Testis (tissue), 2 donors: Measurements from ENCODE around the gene APOB.

Source experiments
- POLR2A ChIP-seq: fragments of 450-650 bp; IDR thresholded peaks from one replicate; pipeline ENCODE4 v1.6.1; 2017; ENCODE audit warnings: antibody characterized with exemption, mild to moderate bottlenecking, moderate library complexity
- TF ChIP-seq, protein P1 (sequence below), 3 experiments: fragments of 450-650 bp in 2 of 3; fragments of 200-600 bp in 1 of 3; sonication (generic) in 1 of 3; IDR thresholded peaks; one replicate each; pipeline ENCODE4 v1.5.1; 2016 to 2019; ENCODE audit warnings: antibody characterized with exemption in 3 of 3, mild to moderate bottlenecking in 2 of 3, moderate library complexity in 1 of 3

DNA sequence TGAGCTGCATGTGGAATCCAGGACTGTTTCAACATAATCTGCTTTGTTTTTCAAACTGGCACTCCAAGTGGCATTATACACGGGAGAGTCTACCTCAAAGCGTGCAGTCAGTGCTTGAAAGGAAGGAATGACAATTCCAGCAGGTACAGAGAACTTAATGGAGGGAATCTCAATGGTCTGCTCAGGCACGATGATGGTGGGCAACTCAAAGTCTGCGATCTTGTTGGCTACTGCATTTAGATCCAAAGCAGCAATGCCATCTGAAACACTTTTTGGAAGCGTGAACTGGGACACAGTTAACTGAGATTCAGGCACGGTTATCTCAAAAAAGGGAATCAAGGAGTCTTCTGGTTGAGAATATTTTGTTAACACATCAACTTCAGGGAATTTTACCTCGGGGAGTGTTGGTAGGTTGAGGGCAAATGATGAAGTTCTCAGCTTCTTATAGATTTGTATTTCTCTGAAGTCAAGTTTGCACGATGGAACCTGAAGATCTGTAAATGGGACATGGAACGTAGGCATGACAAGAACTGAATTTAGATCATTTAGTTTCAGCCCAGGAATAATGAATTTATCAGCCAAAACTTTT, 38.7 kb downstream of the APOB start:
- TF ChIP-seq, protein P1, sequence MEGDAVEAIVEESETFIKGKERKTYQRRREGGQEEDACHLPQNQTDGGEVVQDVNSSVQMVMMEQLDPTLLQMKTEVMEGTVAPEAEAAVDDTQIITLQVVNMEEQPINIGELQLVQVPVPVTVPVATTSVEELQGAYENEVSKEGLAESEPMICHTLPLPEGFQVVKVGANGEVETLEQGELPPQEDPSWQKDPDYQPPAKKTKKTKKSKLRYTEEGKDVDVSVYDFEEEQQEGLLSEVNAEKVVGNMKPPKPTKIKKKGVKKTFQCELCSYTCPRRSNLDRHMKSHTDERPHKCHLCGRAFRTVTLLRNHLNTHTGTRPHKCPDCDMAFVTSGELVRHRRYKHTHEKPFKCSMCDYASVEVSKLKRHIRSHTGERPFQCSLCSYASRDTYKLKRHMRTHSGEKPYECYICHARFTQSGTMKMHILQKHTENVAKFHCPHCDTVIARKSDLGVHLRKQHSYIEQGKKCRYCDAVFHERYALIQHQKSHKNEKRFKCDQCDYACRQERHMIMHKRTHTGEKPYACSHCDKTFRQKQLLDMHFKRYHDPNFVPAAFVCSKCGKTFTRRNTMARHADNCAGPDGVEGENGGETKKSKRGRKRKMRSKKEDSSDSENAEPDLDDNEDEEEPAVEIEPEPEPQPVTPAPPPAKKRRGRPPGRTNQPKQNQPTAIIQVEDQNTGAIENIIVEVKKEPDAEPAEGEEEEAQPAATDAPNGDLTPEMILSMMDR (IDR thresholded peaks at IDR 0.05) = no peak
- no peak for TF ChIP-seq POLR2A
